ENCODE measurements around the gene CUTA.

DNA sequence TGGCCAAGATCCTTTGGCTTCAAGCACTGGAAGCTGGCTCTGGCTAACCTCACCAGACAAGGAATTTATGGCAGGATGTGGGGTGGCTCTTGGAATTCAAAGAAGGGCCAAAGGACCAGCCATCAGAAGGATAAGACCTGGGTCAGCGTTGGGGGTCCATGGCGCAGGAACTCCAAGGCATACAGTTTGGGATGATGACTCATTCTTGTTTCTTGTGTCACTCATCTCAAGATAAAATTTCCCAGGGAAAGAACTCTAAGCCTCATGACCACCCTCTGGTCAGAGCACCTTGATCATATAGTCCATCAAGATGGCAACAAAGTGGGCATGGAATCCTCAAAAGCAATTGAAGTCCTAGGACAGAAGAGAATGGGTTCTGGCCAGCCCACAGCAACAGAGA, 41.3 kb upstream of the CUTA start:
- TF ChIP-seq, protein P1, sequence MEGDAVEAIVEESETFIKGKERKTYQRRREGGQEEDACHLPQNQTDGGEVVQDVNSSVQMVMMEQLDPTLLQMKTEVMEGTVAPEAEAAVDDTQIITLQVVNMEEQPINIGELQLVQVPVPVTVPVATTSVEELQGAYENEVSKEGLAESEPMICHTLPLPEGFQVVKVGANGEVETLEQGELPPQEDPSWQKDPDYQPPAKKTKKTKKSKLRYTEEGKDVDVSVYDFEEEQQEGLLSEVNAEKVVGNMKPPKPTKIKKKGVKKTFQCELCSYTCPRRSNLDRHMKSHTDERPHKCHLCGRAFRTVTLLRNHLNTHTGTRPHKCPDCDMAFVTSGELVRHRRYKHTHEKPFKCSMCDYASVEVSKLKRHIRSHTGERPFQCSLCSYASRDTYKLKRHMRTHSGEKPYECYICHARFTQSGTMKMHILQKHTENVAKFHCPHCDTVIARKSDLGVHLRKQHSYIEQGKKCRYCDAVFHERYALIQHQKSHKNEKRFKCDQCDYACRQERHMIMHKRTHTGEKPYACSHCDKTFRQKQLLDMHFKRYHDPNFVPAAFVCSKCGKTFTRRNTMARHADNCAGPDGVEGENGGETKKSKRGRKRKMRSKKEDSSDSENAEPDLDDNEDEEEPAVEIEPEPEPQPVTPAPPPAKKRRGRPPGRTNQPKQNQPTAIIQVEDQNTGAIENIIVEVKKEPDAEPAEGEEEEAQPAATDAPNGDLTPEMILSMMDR (IDR thresholded peaks at IDR 0.05; ENCODE audit: low read depth, low read length) = no peak
- TF ChIP-seq EZH2phosphoT487 (IDR thresholded peaks at IDR 0.05; ENCODE audit: low read depth) = no peak
